GM10266 (cell line): ENCODE measurements around the gene SLC35B2.

Experiments used
- DNase-seq: peaks from one replicate; pipeline ENCODE4 v3.0.0; 2012; ENCODE audit errors: extremely low spot score
- TF ChIP-seq, protein P1 (sequence below): IDR thresholded peaks from 2 replicates; pipeline ENCODE4 v1.5.1; 2012; ENCODE audit warnings: mild to moderate bottlenecking, low read depth; ENCODE audit not compliant: control insufficient read depth, insufficient read depth; ENCODE audit errors: missing control alignments

The SLC35B2 gene

DNA sequence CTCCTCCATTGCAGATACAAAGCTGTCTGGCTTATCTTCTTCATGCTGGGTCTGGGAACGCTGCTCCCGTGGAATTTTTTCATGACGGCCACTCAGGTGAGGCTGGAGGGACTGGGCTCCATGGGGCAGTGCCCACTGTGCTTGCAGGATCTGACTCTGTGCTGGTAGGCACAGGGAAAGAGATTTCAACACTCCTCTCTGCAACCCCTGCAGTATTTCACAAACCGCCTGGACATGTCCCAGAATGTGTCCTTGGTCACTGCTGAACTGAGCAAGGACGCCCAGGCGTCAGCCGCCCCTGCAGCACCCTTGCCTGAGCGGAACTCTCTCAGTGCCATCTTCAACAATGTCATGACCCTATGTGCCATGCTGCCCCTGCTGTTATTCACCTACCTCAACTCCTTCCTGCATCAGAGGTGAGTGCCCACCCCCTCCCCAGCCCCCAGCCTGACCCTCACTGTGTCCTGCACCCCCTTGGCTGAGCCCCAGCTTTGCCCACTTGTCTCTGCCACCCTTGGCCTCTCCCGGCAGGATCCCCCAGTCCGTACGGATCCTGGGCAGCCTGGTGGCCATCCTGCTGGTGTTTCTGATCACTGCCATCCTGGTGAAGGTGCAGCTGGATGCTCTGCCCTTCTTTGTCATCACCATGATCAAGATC is 27.8 kb downstream of the SLC35B2 start:
- TF ChIP-seq, protein P1, sequence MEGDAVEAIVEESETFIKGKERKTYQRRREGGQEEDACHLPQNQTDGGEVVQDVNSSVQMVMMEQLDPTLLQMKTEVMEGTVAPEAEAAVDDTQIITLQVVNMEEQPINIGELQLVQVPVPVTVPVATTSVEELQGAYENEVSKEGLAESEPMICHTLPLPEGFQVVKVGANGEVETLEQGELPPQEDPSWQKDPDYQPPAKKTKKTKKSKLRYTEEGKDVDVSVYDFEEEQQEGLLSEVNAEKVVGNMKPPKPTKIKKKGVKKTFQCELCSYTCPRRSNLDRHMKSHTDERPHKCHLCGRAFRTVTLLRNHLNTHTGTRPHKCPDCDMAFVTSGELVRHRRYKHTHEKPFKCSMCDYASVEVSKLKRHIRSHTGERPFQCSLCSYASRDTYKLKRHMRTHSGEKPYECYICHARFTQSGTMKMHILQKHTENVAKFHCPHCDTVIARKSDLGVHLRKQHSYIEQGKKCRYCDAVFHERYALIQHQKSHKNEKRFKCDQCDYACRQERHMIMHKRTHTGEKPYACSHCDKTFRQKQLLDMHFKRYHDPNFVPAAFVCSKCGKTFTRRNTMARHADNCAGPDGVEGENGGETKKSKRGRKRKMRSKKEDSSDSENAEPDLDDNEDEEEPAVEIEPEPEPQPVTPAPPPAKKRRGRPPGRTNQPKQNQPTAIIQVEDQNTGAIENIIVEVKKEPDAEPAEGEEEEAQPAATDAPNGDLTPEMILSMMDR = no peak
- no peak for DNase-seq

DNA sequence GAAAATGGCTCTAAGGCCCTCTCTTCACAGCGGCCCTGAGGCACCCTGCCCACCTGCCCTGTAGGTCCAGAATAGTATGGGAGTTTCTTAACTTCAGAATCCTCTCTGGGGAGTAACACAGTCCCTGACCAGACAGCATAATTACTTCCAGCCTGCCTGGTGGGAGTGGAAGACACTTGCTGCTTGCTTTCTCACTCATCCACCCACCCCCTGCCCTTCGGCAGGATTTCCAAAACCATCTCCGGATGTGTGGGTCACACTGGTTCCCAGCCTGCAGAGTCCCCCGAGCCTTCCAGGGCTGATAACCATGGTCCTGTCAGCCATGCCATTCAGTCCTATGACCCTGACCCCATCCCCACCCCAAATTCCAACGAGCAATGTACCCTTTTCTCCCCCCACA is 28.5 kb downstream of the SLC35B2 start:
- peak; percentile 4 for DNase-seq
- TF ChIP-seq, protein P1 = no peak

DNA sequence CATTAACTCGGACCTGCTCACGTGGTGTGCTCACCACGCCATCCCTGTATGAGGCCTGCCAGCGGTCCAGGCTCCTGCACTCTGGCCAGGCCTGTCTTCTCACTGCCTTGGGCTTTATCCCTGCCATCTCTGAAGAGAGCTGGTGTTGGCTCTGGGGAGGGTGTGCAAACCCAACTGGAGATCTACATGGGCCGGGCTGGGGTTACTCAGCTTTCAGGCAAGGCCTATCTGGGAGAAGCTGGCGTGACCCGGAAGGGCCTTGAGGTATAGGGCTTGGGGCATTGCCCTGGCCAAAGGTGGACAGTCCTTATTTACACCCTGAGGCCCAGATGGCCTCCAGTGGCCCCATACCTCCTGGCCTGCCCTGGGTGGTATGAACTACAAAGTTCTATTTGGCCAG is 28.9 kb downstream of the SLC35B2 start:
- DNase-seq = peak; percentile 5
- TF ChIP-seq, protein P1 = no peak

DNA sequence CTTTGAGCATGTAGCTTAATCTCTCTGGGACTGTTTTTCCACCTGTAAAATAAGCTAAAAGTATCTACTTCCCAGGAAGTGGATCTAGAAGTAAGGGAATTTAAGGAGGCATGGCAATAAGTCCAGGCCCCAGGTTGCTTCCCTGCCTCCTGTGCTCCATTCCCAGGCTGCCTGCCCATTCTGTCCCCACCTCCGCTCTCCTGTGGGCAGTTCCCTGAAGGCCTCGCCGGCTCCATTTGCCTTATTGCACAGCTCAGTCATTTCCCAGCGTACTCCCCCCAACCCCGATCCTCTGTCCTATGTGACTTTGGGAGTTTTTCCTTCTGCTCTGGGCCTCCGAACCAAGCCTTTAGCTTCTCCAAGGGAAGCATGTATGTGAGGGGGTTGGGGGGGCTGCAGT is 29.3 kb downstream of the SLC35B2 start:
- TF ChIP-seq, protein P1 = no peak
- DNase-seq = peak; percentile 3

DNA sequence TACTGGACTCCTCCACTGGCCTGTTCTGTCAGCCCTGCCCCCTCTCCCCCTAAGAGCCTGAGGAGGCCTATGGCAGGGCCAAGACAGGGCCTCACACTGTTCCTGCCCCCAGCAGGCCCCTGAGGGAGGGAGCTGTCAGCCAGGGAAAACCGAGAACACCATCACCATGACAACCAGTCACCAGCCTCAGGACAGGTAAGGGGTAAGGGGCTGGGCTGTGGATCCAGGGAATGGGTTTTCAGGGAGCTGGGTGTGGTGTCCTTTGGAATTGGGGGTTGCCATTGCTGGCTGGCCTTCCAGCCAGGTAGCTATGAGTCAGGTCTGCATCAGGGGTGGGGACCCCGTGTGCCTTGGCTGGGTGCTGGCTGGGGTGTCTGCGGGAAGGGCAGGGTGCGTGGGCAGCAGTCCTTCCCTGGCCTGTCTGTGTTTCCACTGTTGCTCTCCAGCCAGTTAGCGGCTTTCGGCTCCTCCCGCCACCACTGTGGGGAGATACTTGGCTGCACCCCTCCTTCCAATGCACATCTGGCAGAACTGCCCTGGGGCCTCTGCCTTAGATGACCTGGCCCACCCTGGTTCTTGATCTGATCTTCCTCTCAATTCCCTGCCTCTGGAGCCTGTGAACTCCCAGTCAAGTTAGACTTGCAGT is 30.1 kb downstream of the SLC35B2 start:
- TF ChIP-seq, protein P1 = no peak
- peak; percentile 7 for DNase-seq

DNA sequence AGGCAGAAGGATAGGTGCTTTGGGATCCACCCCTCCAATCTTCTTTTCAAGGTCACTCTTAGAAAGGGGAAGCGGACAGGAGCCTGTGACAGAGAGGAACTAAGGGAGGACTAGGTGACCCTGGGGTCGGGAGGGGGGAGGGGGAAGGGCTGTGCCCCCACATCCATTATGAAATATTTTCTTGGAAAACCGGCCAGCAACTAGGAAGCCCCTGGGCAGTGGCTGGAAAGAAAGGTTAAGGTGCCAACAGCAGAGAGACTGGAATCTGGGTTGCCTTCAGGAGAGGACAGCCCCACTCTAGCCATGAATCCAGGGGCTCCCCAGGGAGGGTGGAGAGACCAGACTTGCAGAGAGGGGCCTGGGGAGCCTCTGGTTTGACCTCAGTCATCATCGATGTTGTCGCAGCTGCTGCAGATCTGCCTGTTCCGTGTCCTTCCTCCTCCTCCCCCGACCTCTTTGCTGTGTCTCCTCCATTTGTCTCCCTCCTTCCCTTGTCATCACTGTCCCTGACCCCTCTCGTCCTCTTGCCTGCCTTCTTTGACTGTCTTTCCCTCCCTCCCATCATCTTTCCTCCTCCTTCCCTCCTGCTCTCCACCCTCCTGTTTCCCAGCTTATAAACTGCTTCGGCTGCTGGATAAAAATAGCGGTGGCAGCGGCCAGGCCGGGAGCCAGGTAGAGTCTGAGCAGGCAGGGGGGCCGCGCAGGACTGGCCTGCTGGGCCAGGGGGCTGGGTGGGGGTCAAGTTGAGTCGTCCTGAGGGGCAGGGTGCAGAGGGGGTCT is 30.8 kb downstream of the SLC35B2 start:
- DNase-seq = no peak
- TF ChIP-seq, protein P1 = no peak
